Measurements from ENCODE around the gene GBE1. TPM values are rescaled to one million over a fixed set of nuclear protein-coding genes. Genes with fewer than 3 reads are reported as not detected.

The GBE1 gene
- total RNA-seq, 4 donors from 2014 or later = 15.8 to 28.6 (median 20.5) TPM

DNA sequence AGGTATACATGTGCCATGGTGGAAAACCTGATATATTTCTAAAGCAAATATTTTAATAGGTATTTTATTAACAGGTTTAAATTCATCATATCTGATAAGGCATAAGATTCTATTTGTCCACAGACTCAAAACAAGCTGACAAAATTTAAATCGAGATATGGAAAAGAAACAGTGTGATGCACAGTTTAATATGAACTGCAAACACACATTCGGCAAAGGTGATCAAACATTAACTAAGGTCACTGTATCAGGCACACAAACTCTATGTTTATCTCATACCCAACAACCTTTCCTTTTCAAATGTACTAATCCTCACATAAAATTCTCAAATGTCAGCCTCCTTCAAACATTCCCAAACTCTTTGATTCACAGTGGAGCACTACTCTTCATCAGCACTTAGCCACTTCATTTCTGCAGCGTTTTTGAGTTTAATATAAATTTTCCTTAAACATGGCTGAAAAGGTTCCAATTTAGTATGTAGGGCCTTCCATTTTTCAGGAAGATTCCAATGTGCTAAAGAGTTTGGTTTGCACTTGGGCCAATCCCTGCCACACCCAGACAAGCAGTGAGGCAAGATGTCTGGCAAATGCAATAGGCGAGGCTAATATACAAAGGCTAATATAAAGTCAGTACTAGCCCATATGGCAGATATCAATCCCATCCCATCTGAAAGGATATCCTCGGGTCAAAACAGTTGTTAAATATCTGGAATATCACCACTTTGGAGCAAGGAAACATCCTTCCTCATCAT is 84.6 kb downstream of the GBE1 start:
- Histone ChIP-seq H3K27me3 (no peaks in the 10 kb centered on the region), H3K4me3 (no peak overlapping the region), H3K27ac (no peak overlapping the region), H3K9me3 (no peaks in the 10 kb centered on the region), H3K4me1 (no peaks in the 10 kb centered on the region), H3K36me3 (no peaks in the 10 kb centered on the region)
- TF ChIP-seq, protein P1, sequence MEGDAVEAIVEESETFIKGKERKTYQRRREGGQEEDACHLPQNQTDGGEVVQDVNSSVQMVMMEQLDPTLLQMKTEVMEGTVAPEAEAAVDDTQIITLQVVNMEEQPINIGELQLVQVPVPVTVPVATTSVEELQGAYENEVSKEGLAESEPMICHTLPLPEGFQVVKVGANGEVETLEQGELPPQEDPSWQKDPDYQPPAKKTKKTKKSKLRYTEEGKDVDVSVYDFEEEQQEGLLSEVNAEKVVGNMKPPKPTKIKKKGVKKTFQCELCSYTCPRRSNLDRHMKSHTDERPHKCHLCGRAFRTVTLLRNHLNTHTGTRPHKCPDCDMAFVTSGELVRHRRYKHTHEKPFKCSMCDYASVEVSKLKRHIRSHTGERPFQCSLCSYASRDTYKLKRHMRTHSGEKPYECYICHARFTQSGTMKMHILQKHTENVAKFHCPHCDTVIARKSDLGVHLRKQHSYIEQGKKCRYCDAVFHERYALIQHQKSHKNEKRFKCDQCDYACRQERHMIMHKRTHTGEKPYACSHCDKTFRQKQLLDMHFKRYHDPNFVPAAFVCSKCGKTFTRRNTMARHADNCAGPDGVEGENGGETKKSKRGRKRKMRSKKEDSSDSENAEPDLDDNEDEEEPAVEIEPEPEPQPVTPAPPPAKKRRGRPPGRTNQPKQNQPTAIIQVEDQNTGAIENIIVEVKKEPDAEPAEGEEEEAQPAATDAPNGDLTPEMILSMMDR (IDR thresholded peaks at IDR 0.05) = no peak
- TF ChIP-seq POLR2AphosphoS5 (IDR thresholded peaks at IDR 0.05) = no peak
- no peak for TF ChIP-seq EP300 (IDR thresholded peaks at IDR 0.05)
- TF ChIP-seq POLR2A (IDR thresholded peaks at IDR 0.05) = no peak
- no peak for DNase-seq (ENCODE audit: low spot score in 2 of 2)
- 82% methylated on average over 5 of the region's 5 CpGs for WGBS

DNA sequence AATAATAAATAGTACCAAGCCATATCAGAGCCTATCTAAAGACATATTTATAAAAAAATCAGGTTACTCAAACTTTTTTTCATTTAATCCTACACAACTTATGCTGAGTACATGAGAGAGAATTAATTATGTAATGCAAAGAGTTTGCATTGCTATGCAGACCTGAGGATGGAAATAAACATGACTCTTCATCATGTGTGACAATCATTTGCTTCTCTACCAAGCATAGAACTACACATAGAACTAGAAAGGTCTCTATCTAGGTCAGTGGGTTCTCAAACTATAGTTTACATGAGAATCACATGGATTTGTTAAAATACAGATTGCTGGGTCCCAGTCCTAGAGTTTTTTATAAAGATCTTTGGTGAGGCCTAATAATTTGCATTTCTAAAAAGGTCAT is 86.8 kb downstream of the GBE1 start:
- Histone ChIP-seq H3K9me3 (no peaks in the 10 kb centered on the region), H3K36me3 (no peaks in the 10 kb centered on the region), H3K27ac (no peak overlapping the region), H3K27me3 (no peaks in the 10 kb centered on the region), H3K4me1 (no peaks in the 10 kb centered on the region), H3K4me3 (no peak overlapping the region)
- DNase-seq (ENCODE audit: low spot score in 2 of 2) = no peak
- TF ChIP-seq POLR2A (IDR thresholded peaks at IDR 0.05) = no peak
- TF ChIP-seq, protein P1 (IDR thresholded peaks at IDR 0.05) = no peak
- no peak for TF ChIP-seq POLR2AphosphoS5 (IDR thresholded peaks at IDR 0.05)
- TF ChIP-seq EP300 (IDR thresholded peaks at IDR 0.05) = no peak

DNA sequence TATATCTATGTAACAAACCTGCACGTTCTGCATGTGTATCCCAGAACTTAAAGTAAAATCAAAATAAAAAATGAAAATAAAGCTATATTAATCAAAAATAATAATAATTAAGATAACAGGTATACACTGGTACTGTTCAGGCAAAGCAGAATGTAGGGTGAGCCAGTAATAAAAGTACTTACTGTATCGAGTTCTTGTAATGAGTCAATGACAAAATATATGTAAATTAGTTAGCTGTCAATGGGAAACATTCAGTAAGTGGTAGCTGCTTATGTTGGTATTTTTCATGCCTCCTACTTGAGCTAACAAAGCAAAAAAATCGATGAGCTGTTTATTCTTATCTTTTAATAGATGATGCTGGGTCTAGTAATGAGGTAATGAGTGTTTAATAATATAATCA is 93.2 kb downstream of the GBE1 start:
- TF ChIP-seq EP300 (IDR thresholded peaks at IDR 0.05) (no peak), POLR2A (IDR thresholded peaks at IDR 0.05) (no peak)
- H3K4me3 ChIP-seq = no peak overlapping the region
- 90% methylated on average over 3 of the region's 3 CpGs for WGBS

DNA sequence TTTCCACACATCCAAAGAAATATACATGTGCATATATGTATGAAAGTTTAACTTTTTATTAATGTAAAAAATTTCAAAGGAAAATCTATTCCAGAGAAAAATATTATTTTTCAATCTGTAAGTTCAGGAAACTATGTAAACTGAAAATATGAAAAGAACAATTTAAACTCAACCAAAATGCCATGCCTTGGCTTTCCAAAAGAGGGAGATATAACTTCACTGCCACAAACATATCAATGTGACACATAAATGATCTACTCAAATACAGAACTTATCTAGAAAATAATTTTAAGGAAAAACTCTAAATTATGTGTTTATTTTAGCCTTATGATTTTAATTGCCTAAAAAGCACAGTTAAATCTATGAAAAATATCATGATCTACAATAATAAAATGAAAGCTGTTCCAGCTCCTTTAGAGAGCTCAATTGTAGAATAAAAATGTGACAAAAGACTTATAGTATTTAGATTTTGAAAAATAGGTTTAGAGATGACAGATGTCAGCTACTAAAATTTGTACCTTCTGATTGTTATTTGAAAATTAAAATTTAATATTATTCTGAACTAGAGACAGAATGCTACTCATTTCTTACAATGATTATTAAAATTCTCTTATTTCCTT is 94.8 kb downstream of the GBE1 start:
- TF ChIP-seq POLR2A (IDR thresholded peaks at IDR 0.05) = no peak
- no peak for TF ChIP-seq POLR2AphosphoS5 (IDR thresholded peaks at IDR 0.05)
- TF ChIP-seq, protein P1 (IDR thresholded peaks at IDR 0.05) = peak; percentile 11 to 61
- no peak for TF ChIP-seq EP300 (IDR thresholded peaks at IDR 0.05)
- H3K27me3 ChIP-seq = no peaks in the 10 kb centered on the region
- H3K4me1 ChIP-seq = no peaks in the 10 kb centered on the region
- H3K36me3 ChIP-seq = no peaks in the 10 kb centered on the region
- H3K4me3 ChIP-seq = no peak overlapping the region
- H3K27ac ChIP-seq = no peak overlapping the region
- no peaks in the 10 kb centered on the region for H3K9me3 ChIP-seq
- no peak for DNase-seq (ENCODE audit: low spot score in 2 of 2)

More for the DNA sequence above, 93.2 kb downstream of the GBE1 start:
- Histone ChIP-seq H3K36me3 (no peaks in the 10 kb centered on the region), H3K4me1 (no peaks in the 10 kb centered on the region), H3K9me3 (no peaks in the 10 kb centered on the region), H3K27me3 (no peaks in the 10 kb centered on the region), H3K27ac (no peak overlapping the region)
- DNase-seq (ENCODE audit: low spot score in 2 of 2) = no peak

DNA sequence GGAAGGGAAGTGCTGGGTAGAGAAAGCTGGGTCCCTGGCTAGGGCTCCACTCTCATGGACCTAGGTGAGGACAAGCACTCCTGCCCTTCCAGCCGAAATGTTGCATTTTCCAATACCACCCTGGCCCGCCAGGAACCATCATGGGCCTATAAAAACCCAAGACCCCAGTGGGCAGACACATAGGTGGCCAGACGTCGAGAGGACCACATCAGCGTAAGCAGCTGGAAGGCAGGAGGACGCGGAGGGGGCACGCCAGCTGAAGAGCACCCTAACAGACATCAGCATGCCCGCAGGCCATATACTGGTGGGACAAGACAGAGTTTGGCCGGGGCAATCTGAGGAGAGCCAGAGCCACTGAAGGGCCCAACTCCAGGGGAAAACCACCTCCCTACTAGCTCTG is 98.3 kb downstream of the GBE1 start:
- H3K27ac ChIP-seq = no peak overlapping the region
- no peaks in the 10 kb centered on the region for H3K9me3 ChIP-seq
- TF ChIP-seq POLR2AphosphoS5 (IDR thresholded peaks at IDR 0.05) (no peak), EP300 (IDR thresholded peaks at IDR 0.05) (no peak), POLR2A (IDR thresholded peaks at IDR 0.05) (no peak)
- TF ChIP-seq, protein P1 (IDR thresholded peaks at IDR 0.05) = no peak
- H3K27me3 ChIP-seq = no peaks in the 10 kb centered on the region
- no peak overlapping the region for H3K4me3 ChIP-seq
- 95% methylated on average over 8 of the region's 10 CpGs for WGBS
- H3K4me1 ChIP-seq = no peaks in the 10 kb centered on the region
- DNase-seq (ENCODE audit: low spot score in 2 of 2) = no peak
- H3K36me3 ChIP-seq = no peaks in the 10 kb centered on the region

All from suprapubic skin (tissue), 4 donors.